Smooth muscle cell (in vitro differentiated cells): ENCODE results near the gene FER. TPM values are rescaled to one million over a fixed set of nuclear protein-coding genes. Genes with fewer than 3 reads are reported as not detected.

Experiments
- DNase-seq: peaks from one replicate; lab custom pipeline; 2025; ENCODE audit not compliant: unreplicated experiment; lab: John Stamatoyannopoulos, UW
- H2AFZ ChIP-seq: fragments of 200-600 bp; sonication (generic); 2 replicates; pipeline ENCODE4 v1.6.0; 2016; ENCODE audit warnings: antibody characterized with exemption, low read depth, mild to moderate bottlenecking
- H3F3A ChIP-seq: fragments of 200-600 bp; sonication (generic); 2 replicates; pipeline ENCODE4 v1.6.0; 2017; ENCODE audit warnings: antibody characterized with exemption, low read depth
- H3K27ac ChIP-seq: fragments of 200-600 bp; sonication (generic); 2 replicates; pipeline ENCODE4 v1.5.1; 2016; ENCODE audit warnings: low read depth, mild to moderate bottlenecking
- H3K27me3 ChIP-seq: fragments of 200-600 bp; sonication (generic); 2 replicates; pipeline ENCODE4 v1.6.1; 2016; ENCODE audit warnings: low read depth, mild to moderate bottlenecking
- H3K36me3 ChIP-seq: fragments of 200-600 bp; sonication (generic); 2 replicates; pipeline ENCODE4 v1.5.1; 2016; ENCODE audit warnings: low read depth
- H3K4me1 ChIP-seq: fragments of 200-600 bp; sonication (generic); 2 replicates; pipeline ENCODE4 v1.5.1; 2016; ENCODE audit warnings: low read depth
- H3K4me2 ChIP-seq: fragments of 200-600 bp; sonication (generic); 2 replicates; pipeline ENCODE4 v1.6.0; 2016; ENCODE audit warnings: mild to moderate bottlenecking
- H3K4me3 ChIP-seq: fragments of 200-600 bp; sonication (generic); 2 replicates; pipeline ENCODE4 v1.5.1; 2016; ENCODE audit warnings: mild to moderate bottlenecking
- H3K79me2 ChIP-seq: fragments of 200-600 bp; sonication (generic); 2 replicates; pipeline ENCODE4 v1.6.0; 2016; ENCODE audit warnings: low read depth, mild to moderate bottlenecking
- H3K9ac ChIP-seq: fragments of 200-600 bp; sonication (generic); 2 replicates; pipeline ENCODE4 v1.6.0; 2016; ENCODE audit warnings: low read depth
- H3K9me3 ChIP-seq: fragments of 200-600 bp; sonication (generic); replicated peaks from 2 replicates; pipeline ENCODE4 v1.5.1; 2016; ENCODE audit warnings: low read depth
- H4K20me1 ChIP-seq: fragments of 200-600 bp; sonication (generic); 2 replicates; pipeline ENCODE4 v1.6.0; 2016; ENCODE audit warnings: low read depth
- WGBS: methylation state at CpG from one replicate; pipeline ENCODE4 v1.1.7; 2016; ENCODE audit warnings: low lambda C conversion rate; 5-methylcytosine and 5-hydroxymethylcytosine counted together
- polyA plus RNA-seq: library from polyadenylated mRNA; unstranded; fragments of >200 nt; fragmentation: Nextera tagmentation; extraction: Ambion mirVana; gene quantifications from 2 replicates; pipeline ENCODE4 v1.2.1, GENCODE V29; 2016
- total RNA-seq: library from RNA; depleted of rRNA; stranded (reverse); fragments of >200 nt; gene quantifications from 2 replicates; pipeline ENCODE4 v1.2.3, GENCODE V29; 2014
- TF ChIP-seq, protein P1 (sequence below): fragments of 200-600 bp; sonication (generic); IDR thresholded peaks from 2 replicates; pipeline ENCODE4 v1.5.1; 2017; ENCODE audit warnings: borderline replicate concordance, mild to moderate bottlenecking, antibody characterized with exemption; ENCODE audit not compliant: insufficient read depth, poor library complexity, severe bottlenecking

FER gene
- total and polyA plus RNA-seq, 2 experiments from 2014 or later = 15.6 to 16.4 TPM

DNA sequence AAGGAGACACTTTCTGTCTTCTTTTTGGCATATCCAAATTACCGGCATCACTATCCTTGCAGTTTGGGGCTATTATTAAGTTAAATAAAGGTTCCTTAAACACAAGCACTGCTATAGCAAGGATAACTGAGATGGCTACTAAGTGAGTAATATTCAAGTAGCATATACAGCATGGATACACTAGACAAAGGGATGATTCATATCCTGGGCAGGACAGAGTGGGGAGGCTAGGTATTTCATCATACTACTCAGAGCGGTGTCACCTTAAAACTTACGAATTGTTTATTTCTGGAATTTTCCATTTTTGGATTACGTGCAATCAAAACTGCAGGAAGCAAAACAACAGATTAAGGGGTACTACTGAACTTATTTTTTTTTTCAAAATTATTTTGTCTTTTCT is 54.1 kb downstream of the FER start:
- no peak overlapping the region for H2AFZ ChIP-seq
- no peaks in the 10 kb centered on the region for H4K20me1 ChIP-seq
- H3K27me3 ChIP-seq = no peaks in the 10 kb centered on the region
- H3K36me3 ChIP-seq = peaks cover 19% of the 10 kb centered on the region
- peaks cover 16% of the 10 kb centered on the region for H3K9me3 ChIP-seq
- peak overlapping the region; percentile 35 for H3K4me2 ChIP-seq
- peaks cover 47% of the 10 kb centered on the region for H3K79me2 ChIP-seq
- H3K4me3 ChIP-seq = no peak overlapping the region
- DNase-seq = no peak
- H3K9ac ChIP-seq = peak overlapping the region; percentile 9
- whole genome bisulfite sequencing = 50% methylated on average over 4 of the region's 4 CpGs
- TF ChIP-seq, protein P1, sequence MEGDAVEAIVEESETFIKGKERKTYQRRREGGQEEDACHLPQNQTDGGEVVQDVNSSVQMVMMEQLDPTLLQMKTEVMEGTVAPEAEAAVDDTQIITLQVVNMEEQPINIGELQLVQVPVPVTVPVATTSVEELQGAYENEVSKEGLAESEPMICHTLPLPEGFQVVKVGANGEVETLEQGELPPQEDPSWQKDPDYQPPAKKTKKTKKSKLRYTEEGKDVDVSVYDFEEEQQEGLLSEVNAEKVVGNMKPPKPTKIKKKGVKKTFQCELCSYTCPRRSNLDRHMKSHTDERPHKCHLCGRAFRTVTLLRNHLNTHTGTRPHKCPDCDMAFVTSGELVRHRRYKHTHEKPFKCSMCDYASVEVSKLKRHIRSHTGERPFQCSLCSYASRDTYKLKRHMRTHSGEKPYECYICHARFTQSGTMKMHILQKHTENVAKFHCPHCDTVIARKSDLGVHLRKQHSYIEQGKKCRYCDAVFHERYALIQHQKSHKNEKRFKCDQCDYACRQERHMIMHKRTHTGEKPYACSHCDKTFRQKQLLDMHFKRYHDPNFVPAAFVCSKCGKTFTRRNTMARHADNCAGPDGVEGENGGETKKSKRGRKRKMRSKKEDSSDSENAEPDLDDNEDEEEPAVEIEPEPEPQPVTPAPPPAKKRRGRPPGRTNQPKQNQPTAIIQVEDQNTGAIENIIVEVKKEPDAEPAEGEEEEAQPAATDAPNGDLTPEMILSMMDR = no peak
- peak overlapping the region; percentile 78 for H3K27ac ChIP-seq
- H3K4me1 ChIP-seq = no peaks in the 10 kb centered on the region
- no peaks in the 10 kb centered on the region for H3F3A ChIP-seq

DNA sequence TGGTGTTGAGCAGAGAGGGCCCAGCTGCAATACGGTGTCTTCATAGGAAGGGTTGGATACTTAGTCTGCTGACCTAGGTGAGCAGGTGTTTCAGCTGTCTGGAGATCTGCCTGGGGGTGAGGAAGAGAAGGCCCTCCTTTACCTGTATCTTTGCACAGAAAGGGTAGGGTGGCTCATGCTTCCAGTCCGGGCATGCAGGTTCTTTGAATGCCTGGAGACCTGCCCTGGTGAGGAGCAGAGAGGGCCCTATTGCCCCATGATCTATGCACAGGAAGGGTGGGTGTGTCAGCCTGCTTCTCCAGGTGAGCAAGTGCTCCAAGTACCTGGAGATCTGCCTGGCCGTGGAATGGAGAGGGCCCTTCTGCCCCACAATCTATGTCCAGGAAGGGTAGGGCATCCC is 63.0 kb downstream of the FER start:
- WGBS = 91% methylated on average over 3 of the region's 3 CpGs
- Histone ChIP-seq H3K27ac (no peak overlapping the region), H3K4me3 (no peak overlapping the region), H3K79me2 (peaks cover 63% of the 10 kb centered on the region), H3F3A (no peaks in the 10 kb centered on the region), H3K36me3 (peaks cover 5% of the 10 kb centered on the region), H4K20me1 (peaks cover 5% of the 10 kb centered on the region), H3K4me2 (no peak overlapping the region), H3K9ac (no peak overlapping the region), H3K4me1 (no peaks in the 10 kb centered on the region), H3K9me3 (peaks cover 3% of the 10 kb centered on the region), H2AFZ (no peak overlapping the region), H3K27me3 (no peaks in the 10 kb centered on the region)
- DNase-seq = no peak
- TF ChIP-seq, protein P1 = no peak

DNA sequence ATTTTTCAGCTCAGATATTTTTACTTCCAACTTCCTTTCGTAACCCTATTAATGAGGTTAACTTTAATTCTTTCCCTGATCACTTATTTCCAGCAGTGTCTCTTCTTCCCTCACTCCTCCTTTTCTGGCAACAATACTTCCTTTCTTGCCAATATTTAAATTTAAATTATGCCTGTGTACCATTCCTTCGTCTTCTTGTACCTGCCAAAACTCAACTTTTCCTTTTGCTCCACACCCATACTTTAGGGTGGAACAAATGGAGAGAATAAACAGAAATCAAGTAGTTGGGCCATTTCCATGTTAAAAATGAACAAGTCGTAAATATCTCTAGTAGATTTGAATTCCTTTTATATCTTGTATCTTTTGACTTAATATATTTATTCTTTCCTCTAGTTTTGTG is 66.0 kb downstream of the FER start:
- Histone ChIP-seq H3K79me2 (peaks cover 44% of the 10 kb centered on the region), H3K36me3 (no peaks in the 10 kb centered on the region), H2AFZ (no peak overlapping the region), H3K4me3 (no peak overlapping the region), H3F3A (no peaks in the 10 kb centered on the region), H3K4me1 (no peaks in the 10 kb centered on the region), H3K9ac (no peak overlapping the region), H3K9me3 (peaks cover 3% of the 10 kb centered on the region), H3K27ac (no peak overlapping the region), H4K20me1 (peaks cover 8% of the 10 kb centered on the region), H3K4me2 (no peak overlapping the region), H3K27me3 (no peaks in the 10 kb centered on the region)
- 88% methylated on average over 3 of the region's 3 CpGs for WGBS
- no peak for DNase-seq
- TF ChIP-seq, protein P1 = no peak

DNA sequence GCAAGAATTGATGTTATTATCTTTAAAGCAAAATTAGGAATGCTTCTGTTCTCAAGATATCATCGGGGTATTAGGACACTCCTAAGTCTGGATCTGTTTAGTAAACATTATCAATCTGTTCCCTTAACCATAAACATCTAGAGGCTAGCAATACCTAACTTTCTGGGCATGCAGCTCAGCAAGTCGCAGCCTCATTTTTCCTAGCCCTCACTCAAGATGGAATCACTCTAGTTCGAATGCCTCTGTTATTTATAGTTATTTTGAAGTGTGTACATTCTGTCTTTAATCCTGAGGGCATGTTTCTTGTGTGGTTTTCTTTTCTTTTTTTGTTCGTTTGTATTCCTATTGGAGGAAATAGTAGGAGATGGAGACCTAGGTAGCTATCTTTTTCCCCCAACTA is 66.9 kb downstream of the FER start:
- Histone ChIP-seq H4K20me1 (peaks cover 8% of the 10 kb centered on the region), H3K27me3 (no peaks in the 10 kb centered on the region), H3F3A (no peaks in the 10 kb centered on the region), H3K9ac (no peak overlapping the region), H3K4me1 (no peaks in the 10 kb centered on the region), H3K79me2 (peaks cover 39% of the 10 kb centered on the region), H3K36me3 (no peaks in the 10 kb centered on the region), H2AFZ (no peak overlapping the region), H3K4me2 (peak overlapping the region; percentile 10), H3K9me3 (no peaks in the 10 kb centered on the region), H3K4me3 (no peak overlapping the region), H3K27ac (no peak overlapping the region)
- no peak for DNase-seq
- 48% methylated on average over 4 of the region's 4 CpGs for WGBS
- TF ChIP-seq, protein P1 = no peak
